GM12892 (cell line): ENCODE data around the gene ELOVL5.
"Not testable (repeated sequence)": the region's sequence is repeated elsewhere in the genome, so short reads cannot be mapped to it uniquely, and the experiment has no call there.

Source experiments
- POLR2A ChIP-seq: IDR thresholded peaks from 2 replicates; pipeline ENCODE4 v1.6.1; 2011; ENCODE audit warnings: low read depth, low read length, control low read depth
- TAF1 ChIP-seq: IDR thresholded peaks from 2 replicates; pipeline ENCODE4 v1.6.1; 2011; ENCODE audit warnings: low read depth, mild to moderate bottlenecking, control low read depth, low read length, borderline replicate concordance

DNA sequence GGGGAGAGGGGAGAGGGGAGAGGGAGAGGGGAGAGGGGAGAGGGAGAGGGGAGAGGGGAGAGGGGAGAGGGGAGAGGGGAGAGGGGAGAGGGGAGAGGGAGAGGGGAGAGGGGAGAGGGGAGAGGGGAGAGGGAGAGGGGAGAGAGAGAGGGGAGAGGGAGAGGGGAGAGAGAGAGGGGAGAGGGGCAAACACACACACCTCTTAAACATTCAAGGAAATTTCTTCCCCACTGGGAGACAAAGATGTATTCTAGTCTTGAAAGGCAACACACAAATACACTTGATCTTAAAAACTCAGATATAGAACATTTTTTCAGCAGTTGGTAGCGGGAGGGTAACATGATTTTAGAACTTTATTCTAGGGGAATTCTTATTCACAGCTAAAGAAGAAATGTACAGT, 42.5 kb downstream of the ELOVL5 start:
- TF ChIP-seq TAF1, POLR2A: not testable (repeated sequence)
